ENCODE data around the gene CYB561D2. TPM values are rescaled to one million over a fixed set of nuclear protein-coding genes. Genes with fewer than 3 reads are reported as not detected.
"Not testable (repeated sequence)": the region's sequence is repeated elsewhere in the genome, so short reads cannot be mapped to it uniquely, and the experiment has no call there.

CYB561D2 gene, protein sequence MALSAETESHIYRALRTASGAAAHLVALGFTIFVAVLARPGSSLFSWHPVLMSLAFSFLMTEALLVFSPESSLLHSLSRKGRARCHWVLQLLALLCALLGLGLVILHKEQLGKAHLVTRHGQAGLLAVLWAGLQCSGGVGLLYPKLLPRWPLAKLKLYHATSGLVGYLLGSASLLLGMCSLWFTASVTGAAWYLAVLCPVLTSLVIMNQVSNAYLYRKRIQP
- total RNA-seq (20.4 TPM), polyA plus RNA-seq (28.5 TPM)
- long read RNA-seq, donor 1, partial matches to known transcripts, result 0 of 2 reads
- long read RNA-seq, donor 1, other reads (novel, unspliced or antisense), result 0 of 2 reads
- long read RNA-seq, donor 2, transcript CYB561D2-205 (4 exons, 1,319 nt), result major isoform, 10 of 26 reads
- long read RNA-seq, donor 2, transcript CYB561D2-201 (4 exons, 1,225 nt), result minor isoform, 8 of 26 reads
- long read RNA-seq, donor 2, transcript CYB561D2-202 (3 exons, 1,533 nt), result minor isoform, 6 of 26 reads
- long read RNA-seq, donor 2, partial matches to known transcripts, result 0 of 26 reads
- long read RNA-seq, donor 2, other reads (novel, unspliced or antisense), result 0 of 26 reads
- long read RNA-seq, donor 3, transcript CYB561D2-205 (4 exons, 1,319 nt), result major isoform, 14 of 27 reads
- long read RNA-seq, donor 3, transcript CYB561D2-201 (4 exons, 1,225 nt), result minor isoform, 6 of 27 reads
- long read RNA-seq, donor 3, partial matches to known transcripts, result 0 of 27 reads
- long read RNA-seq, donor 3, other reads (novel, unspliced or antisense), result 5 of 27 reads
- long read RNA-seq, donor 4, partial matches to known transcripts, result 0 of 8 reads
- long read RNA-seq, donor 4, other reads (novel, unspliced or antisense), result 0 of 8 reads
- long read RNA-seq, donor 5, transcript CYB561D2-205 (4 exons, 1,319 nt), result major isoform, 9 of 19 reads
- long read RNA-seq, donor 5, transcript CYB561D2-201 (4 exons, 1,225 nt), result minor isoform, 6 of 19 reads
- long read RNA-seq, donor 5, partial matches to known transcripts, result 0 of 19 reads
- long read RNA-seq, donor 5, other reads (novel, unspliced or antisense), result 0 of 19 reads
- long read RNA-seq, donor 6, partial matches to known transcripts, result 0 of 5 reads
- long read RNA-seq, donor 6, other reads (novel, unspliced or antisense), result 0 of 5 reads
- long read RNA-seq, donor 7, partial matches to known transcripts, result 12 of 18 reads
- long read RNA-seq, donor 7, other reads (novel, unspliced or antisense), result 0 of 18 reads
- long read RNA-seq, donor 8, partial matches to known transcripts, result 0 of 4 reads
- long read RNA-seq, donor 8, other reads (novel, unspliced or antisense), result 0 of 4 reads
- long read RNA-seq, donor 9, transcript CYB561D2-205 (4 exons, 1,319 nt), result major isoform, 5 of 7 reads
- long read RNA-seq, donor 9, partial matches to known transcripts, result 0 of 7 reads
- long read RNA-seq, donor 9, other reads (novel, unspliced or antisense), result 0 of 7 reads
- long read RNA-seq, donor 10, partial matches to known transcripts, result 0 of 10 reads
- long read RNA-seq, donor 10, other reads (novel, unspliced or antisense), result 0 of 10 reads

DNA sequence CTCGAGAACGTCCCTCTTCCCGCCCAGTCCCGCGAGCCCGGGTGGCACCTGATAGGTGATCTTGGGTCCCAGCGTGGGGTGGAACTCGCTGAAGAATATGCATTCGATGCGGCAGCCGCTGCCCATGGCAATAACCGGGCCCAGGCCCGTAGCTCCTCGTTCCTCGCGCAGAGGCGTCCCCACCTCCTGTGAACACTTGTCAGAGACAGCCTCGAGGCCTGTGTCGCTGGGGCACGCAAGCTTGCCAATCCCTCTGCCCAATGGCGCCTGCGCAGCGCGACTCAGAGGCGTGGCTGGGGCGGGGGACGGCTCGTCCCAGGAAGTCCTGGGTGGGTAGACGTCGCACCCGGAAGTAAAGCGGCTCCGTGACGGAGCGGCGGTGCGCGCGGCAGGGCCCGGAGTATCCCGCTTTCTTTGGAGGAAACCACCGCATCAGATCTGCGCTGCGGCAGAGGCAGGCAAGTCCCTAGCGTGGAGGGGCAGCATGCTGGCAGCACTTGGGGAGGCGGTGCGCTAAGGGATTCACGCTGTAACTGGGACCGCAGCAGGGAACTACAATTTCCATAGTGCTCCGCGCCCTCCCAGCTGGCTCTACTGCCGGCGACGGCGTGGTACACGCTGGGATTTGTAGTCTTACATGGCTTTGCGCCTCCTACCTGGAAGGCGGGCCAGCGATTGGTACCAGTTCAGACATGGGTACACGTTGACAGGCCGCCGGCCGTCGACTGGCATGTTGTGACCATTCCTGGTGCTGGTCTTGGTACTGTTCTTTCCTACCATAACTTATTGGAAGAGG lies at the start of gene CYB561D2, which contains the start of gene NPRL2:
TSS of gene CYB561D2 (plus strand) at position 336 of the 796 bp plus-strand sequence. CDS start 572 bp downstream, outside the sequence.
TSS of gene NPRL2 (minus strand) at position 249 of the 796 bp plus-strand sequence. CDS start at position 126, 123 bp downstream.
- Histone ChIP-seq H3K9me3 (ENCODE audit: control insufficient read depth in 2 of 2, insufficient read depth in 1 of 2, low read length in 1 of 2) (no peaks in the 10 kb centered on the region), H3K27me3 (ENCODE audit: control insufficient read depth in 2 of 2, insufficient read depth in 1 of 2, low read length in 1 of 2) (peaks cover 0 to under 1% of the 10 kb centered on the region in 2 donors), H3K36me3 (ENCODE audit: control insufficient read depth in 2 of 2, insufficient read depth in 2 of 2, low read length in 1 of 2) (peaks cover 42 to 53% of the 10 kb centered on the region in 2 donors), H3K4me3 (ENCODE audit: low read length in 2 of 2) (peak within 1 kb of the TSS; percentile 66 to 99), H3K27ac (ENCODE audit: low read depth in 1 of 2, low read length in 1 of 2) (peak within 1 kb of the TSS; percentile 98 to 99), H3K4me1 (ENCODE audit: control insufficient read depth in 2 of 2, insufficient read depth in 2 of 2, low read length in 2 of 2) (peaks cover 16 to 36% of the 10 kb centered on the region in 2 donors)
- under 1% methylated on average over 64 of the region's 64 CpGs for WGBS
- DNase-seq (ENCODE audit: low read depth in 6 of 9, low spot score in 9 of 9), result peak; percentile 91 to 99 (median 97)

DNA sequence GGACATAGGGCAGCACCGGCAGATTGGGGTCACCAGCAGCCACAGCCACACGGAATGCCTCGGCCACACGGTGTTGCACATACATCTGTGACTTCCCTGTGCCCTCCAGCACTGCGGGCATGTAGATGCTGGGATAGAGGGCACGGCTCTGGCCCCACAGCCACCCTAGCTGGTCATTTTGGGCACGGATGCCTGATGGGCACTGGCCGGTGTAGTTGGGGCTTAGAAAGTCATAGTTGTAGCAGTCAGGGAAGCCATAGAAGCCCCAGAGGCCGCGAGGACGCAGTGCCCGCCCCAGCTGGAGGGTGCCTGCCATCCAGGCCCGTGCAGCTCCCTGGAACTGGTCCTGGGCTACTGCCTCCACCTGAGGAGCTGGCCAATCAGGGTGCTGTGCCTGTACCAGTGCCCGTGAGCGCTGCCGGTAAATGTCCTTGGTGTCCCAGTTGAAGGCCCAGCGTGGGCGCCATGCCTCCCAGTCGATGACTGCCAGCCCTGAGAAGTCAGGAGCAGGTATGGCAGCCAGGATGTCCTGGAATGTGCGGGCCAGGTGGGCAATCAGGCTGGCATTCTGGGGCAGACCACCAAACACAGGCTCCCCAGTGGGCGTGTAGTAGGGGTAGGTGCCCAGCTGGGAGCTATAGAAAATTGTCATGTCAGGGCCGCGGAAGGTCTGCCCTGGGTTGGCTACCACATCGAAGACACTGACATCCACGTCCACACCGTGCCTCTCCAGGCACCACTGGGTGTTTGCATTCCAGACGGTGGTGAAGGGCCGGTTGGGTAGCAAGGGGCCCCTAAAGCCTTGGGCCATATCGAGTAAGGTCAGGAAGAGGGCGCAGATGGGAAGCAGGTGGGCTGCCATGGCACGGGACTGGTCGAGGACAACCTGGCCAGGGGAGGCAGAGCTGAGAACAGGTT lies 48.3 kb upstream of the CYB561D2 start:
- Histone ChIP-seq H3K36me3 (ENCODE audit: control insufficient read depth in 2 of 2, insufficient read depth in 2 of 2, low read length in 1 of 2) (no peaks in the 10 kb centered on the region), H3K4me3 (ENCODE audit: low read length in 2 of 2) (no peak overlapping the region), H3K27ac (ENCODE audit: low read depth in 1 of 2, low read length in 1 of 2) (no peak overlapping the region), H3K27me3 (ENCODE audit: control insufficient read depth in 2 of 2, insufficient read depth in 1 of 2, low read length in 1 of 2) (no peaks in the 10 kb centered on the region), H3K9me3 (ENCODE audit: control insufficient read depth in 2 of 2, insufficient read depth in 1 of 2, low read length in 1 of 2) (peaks cover 0 to 4% of the 10 kb centered on the region in 2 donors), H3K4me1 (ENCODE audit: control insufficient read depth in 2 of 2, insufficient read depth in 2 of 2, low read length in 2 of 2) (peaks cover 12 to 24% of the 10 kb centered on the region in 2 donors)
- WGBS, result 96% methylated on average over 32 of the region's 32 CpGs
- no peak for DNase-seq (ENCODE audit: low read depth in 6 of 9, low spot score in 9 of 9)

DNA sequence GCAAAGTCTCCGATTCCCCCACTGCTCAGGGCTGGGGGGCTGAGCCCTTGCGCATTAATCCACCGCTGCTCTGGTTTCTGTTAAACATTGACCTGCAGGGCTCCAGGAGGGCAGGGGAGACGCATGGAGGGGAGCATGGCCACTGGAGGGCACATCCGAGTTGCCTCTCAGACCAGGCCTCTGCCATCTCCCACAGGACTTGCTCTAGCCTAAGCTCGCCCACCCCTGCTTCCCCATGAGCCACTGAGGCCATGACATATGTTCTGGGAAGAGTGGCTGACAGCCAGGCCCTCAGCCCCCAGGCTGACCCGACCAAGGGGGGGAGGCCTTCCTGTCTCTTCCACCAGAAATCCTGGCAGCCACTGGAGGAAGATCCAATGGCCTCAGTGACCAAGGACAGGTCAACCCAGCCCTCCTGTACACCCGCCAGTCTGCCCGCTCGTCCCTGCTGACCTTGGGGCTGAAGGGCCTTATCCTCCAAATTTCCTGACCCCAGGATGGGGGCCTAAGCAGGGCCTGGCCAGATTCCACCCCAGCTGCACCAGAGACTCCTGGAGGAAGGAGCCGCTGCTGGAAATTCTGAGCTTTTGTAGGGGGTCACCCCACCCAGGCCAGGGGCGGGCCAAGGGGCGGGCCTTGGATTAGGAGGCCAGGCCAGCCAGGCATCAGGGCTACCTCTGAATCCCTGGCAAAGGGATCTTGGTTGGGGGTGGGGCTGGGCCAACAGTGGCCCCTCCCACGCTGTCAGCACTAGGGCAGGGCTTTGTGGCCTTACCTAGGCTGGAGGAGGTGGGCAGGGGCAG lies 47.4 kb upstream of the CYB561D2 start, which contains the start of gene HYAL1:
TSS of gene HYAL1 (minus strand) at position 562 of the 803 bp plus-strand sequence. CDS start 618 bp downstream, outside the sequence.
- Histone ChIP-seq H3K4me3 (ENCODE audit: low read length in 2 of 2) (no peak within 1 kb of the TSS), H3K36me3 (ENCODE audit: control insufficient read depth in 2 of 2, insufficient read depth in 2 of 2, low read length in 1 of 2) (no peaks in the 10 kb centered on the region), H3K9me3 (ENCODE audit: control insufficient read depth in 2 of 2, insufficient read depth in 1 of 2, low read length in 1 of 2) (peaks cover 0 to 12% of the 10 kb centered on the region in 2 donors), H3K27me3 (ENCODE audit: control insufficient read depth in 2 of 2, insufficient read depth in 1 of 2, low read length in 1 of 2) (no peaks in the 10 kb centered on the region), H3K27ac (ENCODE audit: low read depth in 1 of 2, low read length in 1 of 2) (no peak within 1 kb of the TSS), H3K4me1 (ENCODE audit: control insufficient read depth in 2 of 2, insufficient read depth in 2 of 2, low read length in 2 of 2) (peaks cover 10 to 20% of the 10 kb centered on the region in 2 donors)
- 89% methylated on average over 14 of the region's 14 CpGs for WGBS
- no peak for DNase-seq (ENCODE audit: low read depth in 6 of 9, low spot score in 9 of 9)

DNA sequence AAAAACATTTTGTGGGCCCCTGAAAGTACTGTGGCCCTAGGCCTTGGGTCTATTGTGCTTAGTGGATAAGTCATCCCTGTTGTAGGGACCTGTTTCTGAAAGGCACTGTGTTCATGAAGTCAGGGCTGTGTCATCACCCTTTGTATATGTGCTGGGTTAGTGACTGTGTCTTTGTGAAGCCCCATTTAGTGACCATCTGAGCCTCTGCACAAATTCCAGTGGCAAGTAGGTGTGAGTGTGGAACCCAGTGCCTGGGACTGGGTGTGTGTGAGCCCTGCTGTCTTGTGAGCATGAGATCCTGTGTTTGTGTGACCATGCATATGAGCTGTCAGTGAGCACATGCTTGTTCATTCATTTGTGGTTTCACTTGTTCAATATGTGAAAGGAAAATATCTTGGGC lies 46.1 kb upstream of the CYB561D2 start:
- no peak overlapping the region for H3K27ac ChIP-seq (ENCODE audit: low read depth in 1 of 2, low read length in 1 of 2)
- H3K9me3 ChIP-seq (ENCODE audit: control insufficient read depth in 2 of 2, insufficient read depth in 1 of 2, low read length in 1 of 2), result peaks cover 0 to 24% of the 10 kb centered on the region in 2 donors
- H3K36me3 ChIP-seq (ENCODE audit: control insufficient read depth in 2 of 2, insufficient read depth in 2 of 2, low read length in 1 of 2), result no peaks in the 10 kb centered on the region
- no peak for DNase-seq (ENCODE audit: low read depth in 6 of 9, low spot score in 9 of 9)
- peaks cover 5 to 10% of the 10 kb centered on the region in 2 donors for H3K4me1 ChIP-seq (ENCODE audit: control insufficient read depth in 2 of 2, insufficient read depth in 2 of 2, low read length in 2 of 2)
- H3K4me3 ChIP-seq (ENCODE audit: low read length in 2 of 2), result no peak overlapping the region
- H3K27me3 ChIP-seq (ENCODE audit: control insufficient read depth in 2 of 2, insufficient read depth in 1 of 2, low read length in 1 of 2), result no peaks in the 10 kb centered on the region

DNA sequence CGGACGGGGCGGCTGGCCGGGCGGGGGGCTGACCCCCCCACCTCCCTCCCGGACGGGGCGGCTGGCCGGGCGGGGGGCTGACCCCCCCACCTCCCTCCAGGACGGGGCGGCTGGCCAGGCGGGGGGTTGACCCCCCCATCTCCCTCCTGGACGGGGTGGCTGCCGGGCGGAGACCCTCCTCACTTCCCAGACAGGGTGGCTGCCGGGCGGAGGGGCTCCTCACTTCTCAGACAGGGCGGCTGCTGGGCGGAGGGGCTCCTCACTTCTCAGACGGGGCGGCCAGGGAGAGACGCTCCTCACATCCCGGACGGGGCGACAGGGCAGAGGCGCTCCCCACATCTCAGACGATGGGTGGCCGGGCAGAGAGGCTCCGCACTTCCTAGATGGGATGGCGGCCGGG lies 38.6 kb upstream of the CYB561D2 start:
- H3K27me3 ChIP-seq (ENCODE audit: control insufficient read depth in 2 of 2, insufficient read depth in 1 of 2, low read length in 1 of 2); DNase-seq (ENCODE audit: low read depth in 6 of 9, low spot score in 9 of 9); H3K4me1 ChIP-seq (ENCODE audit: control insufficient read depth in 2 of 2, insufficient read depth in 2 of 2, low read length in 2 of 2); H3K36me3 ChIP-seq (ENCODE audit: control insufficient read depth in 2 of 2, insufficient read depth in 2 of 2, low read length in 1 of 2); H3K4me3 ChIP-seq (ENCODE audit: low read length in 2 of 2); H3K27ac ChIP-seq (ENCODE audit: low read depth in 1 of 2, low read length in 1 of 2): not testable (repeated sequence)
- peaks cover 0 to 24% of the 10 kb centered on the region in 2 donors for H3K9me3 ChIP-seq (ENCODE audit: control insufficient read depth in 2 of 2, insufficient read depth in 1 of 2, low read length in 1 of 2)
- WGBS, result 98% methylated on average over 32 of the region's 32 CpGs

DNA sequence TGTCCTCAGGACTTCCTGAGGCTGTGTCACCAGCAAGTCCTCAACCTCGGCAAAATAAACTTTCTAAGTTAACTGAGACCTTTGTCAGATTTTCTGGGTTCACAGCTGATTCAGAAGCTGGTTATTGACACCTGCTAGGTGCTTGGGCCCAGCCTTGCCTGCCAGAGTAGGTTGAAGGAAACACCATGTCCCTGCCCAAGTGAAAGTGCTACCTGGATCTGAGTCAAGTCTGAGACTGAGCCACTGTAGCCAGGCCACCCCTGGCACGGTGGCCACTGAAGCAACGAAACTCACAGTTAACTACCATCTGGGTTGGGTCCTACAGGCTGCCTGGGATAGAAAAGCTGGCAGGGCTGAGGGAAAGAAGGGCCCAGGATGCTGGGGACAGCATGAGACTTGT lies 36.3 kb upstream of the CYB561D2 start:
- no peaks in the 10 kb centered on the region for H3K36me3 ChIP-seq (ENCODE audit: control insufficient read depth in 2 of 2, insufficient read depth in 2 of 2, low read length in 1 of 2)

DNA sequence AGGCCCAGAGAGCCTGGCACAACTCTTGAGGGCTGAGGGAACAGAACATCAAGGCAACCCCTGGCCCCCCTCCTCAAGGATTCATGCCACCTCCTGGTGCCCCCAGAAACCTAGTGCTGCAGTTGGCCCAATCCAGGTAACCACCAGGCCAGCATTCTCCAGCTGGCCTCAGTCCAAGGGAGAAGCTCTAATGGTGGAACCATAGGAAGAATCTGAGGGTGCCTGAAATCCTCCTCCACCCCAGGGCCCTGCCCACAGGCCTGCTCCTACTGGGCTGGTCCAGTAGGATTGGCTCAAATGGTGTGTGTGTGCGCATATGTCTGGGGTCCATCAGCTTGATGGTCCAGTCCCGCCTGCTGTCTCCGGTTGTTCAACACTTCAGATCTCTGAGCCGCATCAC lies 35.8 kb upstream of the CYB561D2 start:
- Histone ChIP-seq H3K4me3 (ENCODE audit: low read length in 2 of 2) (no peak overlapping the region), H3K9me3 (ENCODE audit: control insufficient read depth in 2 of 2, insufficient read depth in 1 of 2, low read length in 1 of 2) (no peaks in the 10 kb centered on the region), H3K4me1 (ENCODE audit: control insufficient read depth in 2 of 2, insufficient read depth in 2 of 2, low read length in 2 of 2) (peaks cover 0 to 7% of the 10 kb centered on the region in 2 donors), H3K27me3 (ENCODE audit: control insufficient read depth in 2 of 2, insufficient read depth in 1 of 2, low read length in 1 of 2) (no peaks in the 10 kb centered on the region), H3K27ac (ENCODE audit: low read depth in 1 of 2, low read length in 1 of 2) (no peak overlapping the region), H3K36me3 (ENCODE audit: control insufficient read depth in 2 of 2, insufficient read depth in 2 of 2, low read length in 1 of 2) (peaks cover 0 to 3% of the 10 kb centered on the region in 2 donors)
- WGBS, result over 99% methylated on average over 4 of the region's 4 CpGs
- no peak for DNase-seq (ENCODE audit: low read depth in 6 of 9, low spot score in 9 of 9)

More for the DNA sequence above, 36.3 kb upstream of the CYB561D2 start:
- H3K27me3 ChIP-seq (ENCODE audit: control insufficient read depth in 2 of 2, insufficient read depth in 1 of 2, low read length in 1 of 2), result no peaks in the 10 kb centered on the region
- H3K4me1 ChIP-seq (ENCODE audit: control insufficient read depth in 2 of 2, insufficient read depth in 2 of 2, low read length in 2 of 2), result peaks cover 0 to 6% of the 10 kb centered on the region in 2 donors
- WGBS, result 95% methylated on average over 3 of the region's 3 CpGs
- no peak overlapping the region for H3K4me3 ChIP-seq (ENCODE audit: low read length in 2 of 2)
- H3K27ac ChIP-seq (ENCODE audit: low read depth in 1 of 2, low read length in 1 of 2), result no peak overlapping the region
- H3K9me3 ChIP-seq (ENCODE audit: control insufficient read depth in 2 of 2, insufficient read depth in 1 of 2, low read length in 1 of 2), result peaks cover 0 to 3% of the 10 kb centered on the region in 2 donors
- no peak for DNase-seq (ENCODE audit: low read depth in 6 of 9, low spot score in 9 of 9)
